ENCODE results near the gene ATXN7.

The ATXN7 gene

GRCh38 chr3:63864008-63864964 is 619 bp downstream of the ATXN7 start:
- peak; percentile 73 for DNase-seq (ENCODE audit: low spot score)

- DNase-seq (ENCODE audit: low spot score), result no peak
These were observed 1.3 kb downstream of the ATXN7 start for GRCh38 chr3:63864965-63865327.

GRCh38 chr3:63867225-63867624 is 3.6 kb downstream of the ATXN7 start:
- DNase-seq (ENCODE audit: low spot score), result no peak

GRCh38 chr3:63869940-63870614 is 6.4 kb downstream of the ATXN7 start:
- no peak for DNase-seq (ENCODE audit: low spot score)

GRCh38 chr3:63870615-63871005 is 6.9 kb downstream of the ATXN7 start:
- no peak for DNase-seq (ENCODE audit: low spot score)

GRCh38 chr3:63872135-63872924 is 8.7 kb downstream of the ATXN7 start:
- DNase-seq (ENCODE audit: low spot score), result no peak

- DNase-seq (ENCODE audit: low spot score), result no peak
These were observed 11.1 kb downstream of the ATXN7 start for GRCh38 chr3:63874769-63875168.

GRCh38 chr3:63875510-63875909 is 11.8 kb downstream of the ATXN7 start:
- DNase-seq (ENCODE audit: low spot score), result no peak

- no peak for DNase-seq (ENCODE audit: low spot score)
These were observed 12.6 kb downstream of the ATXN7 start for GRCh38 chr3:63876260-63876659.

GRCh38 chr3:63877737-63878393 is 14.2 kb downstream of the ATXN7 start:
- DNase-seq (ENCODE audit: low spot score), result no peak

- DNase-seq (ENCODE audit: low spot score), result no peak
These were observed 14.9 kb downstream of the ATXN7 start for GRCh38 chr3:63878394-63879060.

GRCh38 chr3:63880653-63881052 is 17.0 kb downstream of the ATXN7 start:
- no peak for DNase-seq (ENCODE audit: low spot score)

GRCh38 chr3:63886858-63887257 is 23.2 kb downstream of the ATXN7 start:
- no peak for DNase-seq (ENCODE audit: low spot score)

- DNase-seq (ENCODE audit: low spot score), result no peak
These were observed 27.9 kb downstream of the ATXN7 start for GRCh38 chr3:63891518-63891917.

GRCh38 chr3:63892773-63893352 is 29.2 kb downstream of the ATXN7 start:
- DNase-seq (ENCODE audit: low spot score), result no peak

GRCh38 chr3:63895422-63896189 is 31.9 kb downstream of the ATXN7 start:
- no peak for DNase-seq (ENCODE audit: low spot score)

GRCh38 chr3:63896332-63897030 is 32.8 kb downstream of the ATXN7 start:
- DNase-seq (ENCODE audit: low spot score), result no peak

GRCh38 chr3:63900010-63900409 is 36.3 kb downstream of the ATXN7 start:
- no peak for DNase-seq (ENCODE audit: low spot score)

GRCh38 chr3:63900459-63900858 is 36.8 kb downstream of the ATXN7 start:
- no peak for DNase-seq (ENCODE audit: low spot score)
